Ishikawa (cell line): ENCODE results near the gene ZCCHC2.

ENCODE experiments used
- CEBPB ChIP-seq: IDR thresholded peaks from 2 replicates; pipeline ENCODE4 v1.6.1; 2012
- CREB1 ChIP-seq: IDR thresholded peaks from 2 replicates; pipeline ENCODE4 v1.6.1; 2012; ENCODE audit warnings: low read depth
- EGR1 ChIP-seq: IDR thresholded peaks from 2 replicates; pipeline ENCODE4 v1.6.1; 2012
- EP300 ChIP-seq: IDR thresholded peaks from 2 replicates; pipeline ENCODE4 v1.6.1; 2012; ENCODE audit warnings: borderline replicate concordance
- FOXM1 ChIP-seq: IDR thresholded peaks from 2 replicates; pipeline ENCODE4 v1.6.1; 2012; ENCODE audit warnings: low read depth, borderline replicate concordance
- NFIC ChIP-seq: IDR thresholded peaks from 2 replicates; pipeline ENCODE4 v1.6.1; 2012
- RAD21 ChIP-seq: IDR thresholded peaks from 2 replicates; pipeline ENCODE4 v1.6.1; 2012; ENCODE audit warnings: low read depth
- TAF1 ChIP-seq: IDR thresholded peaks from 2 replicates; pipeline ENCODE4 v1.6.1; 2012; ENCODE audit warnings: low read depth, mild to moderate bottlenecking
- TCF12 ChIP-seq: IDR thresholded peaks from 2 replicates; pipeline ENCODE4 v1.6.1; 2012; ENCODE audit warnings: low read depth
- TEAD4 ChIP-seq: IDR thresholded peaks from 2 replicates; pipeline ENCODE4 v1.6.1; 2012
- YY1 ChIP-seq: IDR thresholded peaks from 2 replicates; pipeline ENCODE4 v1.6.1; 2012; ENCODE audit warnings: low read depth
- ZBTB7A ChIP-seq: IDR thresholded peaks from 2 replicates; pipeline ENCODE4 v1.6.1; 2012; ENCODE audit warnings: low read depth
- TF ChIP-seq, protein P1 (sequence below): IDR thresholded peaks from 2 replicates; pipeline ENCODE4 v1.6.1; 2012
- TF ChIP-seq, protein P2 (sequence below): IDR thresholded peaks from 2 replicates; pipeline ENCODE4 v1.6.1; 2012; ENCODE audit warnings: low read depth, mild to moderate bottlenecking
- TF ChIP-seq, protein P3 (sequence below): IDR thresholded peaks from 2 replicates; pipeline ENCODE4 v1.6.1; 2012

The ZCCHC2 gene

DNA sequence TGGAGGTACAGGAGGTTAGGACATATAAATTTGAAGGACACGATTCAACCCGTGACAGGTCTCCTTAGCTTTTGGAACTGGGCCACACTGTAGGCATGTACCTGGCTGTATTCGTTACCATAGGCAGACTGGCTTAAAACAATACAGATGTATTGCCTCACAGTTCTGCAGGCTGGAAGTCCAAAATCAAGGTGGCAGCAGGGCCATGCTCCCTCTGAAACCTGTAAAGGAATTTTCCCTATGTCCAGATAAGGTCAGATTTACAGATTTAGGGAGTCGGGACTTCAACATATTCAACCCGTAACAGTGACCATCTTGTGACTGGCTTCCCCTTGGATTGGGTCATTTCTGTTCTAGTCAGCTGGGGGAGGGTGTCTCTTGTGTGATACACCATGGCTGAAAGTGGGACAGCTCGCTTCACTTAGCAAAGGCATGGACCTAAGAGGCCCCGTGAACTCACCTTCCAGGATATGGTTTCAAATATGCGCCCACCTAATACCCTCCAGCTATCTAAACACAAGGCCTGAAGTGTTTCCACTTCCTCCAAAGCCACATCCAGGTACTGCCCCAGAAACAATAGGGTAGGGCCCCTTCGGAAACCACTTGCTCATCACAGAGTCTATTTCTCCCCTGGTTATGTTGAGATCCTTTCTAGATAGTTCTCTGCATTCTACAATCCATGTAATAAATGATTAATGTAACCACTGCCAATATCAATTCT lies 85.0 kb downstream of the ZCCHC2 start:
- no peak for TF ChIP-seq ZBTB7A
- TF ChIP-seq CREB1: no peak
- no peak for TF ChIP-seq YY1
- no peak for TF ChIP-seq CEBPB
- no peak for TF ChIP-seq RAD21

DNA sequence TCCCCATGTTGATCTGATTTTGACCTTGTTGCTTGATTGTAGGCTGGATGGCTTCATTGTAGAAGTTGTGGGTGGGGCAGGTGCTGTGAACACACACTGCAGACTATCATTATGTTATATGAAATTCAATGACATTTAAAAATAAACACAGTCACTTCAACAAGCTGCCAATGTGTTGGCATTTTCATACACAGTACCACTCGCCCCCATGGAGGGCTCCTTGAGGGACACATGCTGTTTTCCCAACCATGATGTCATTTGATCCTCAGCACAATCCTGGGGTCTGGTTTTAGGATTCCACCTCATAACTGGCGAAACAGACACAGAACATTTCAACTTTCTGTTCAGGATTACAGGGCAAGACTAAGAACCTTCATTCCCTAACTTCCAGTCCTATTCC lies 86.9 kb downstream of the ZCCHC2 start:
- no peak for TF ChIP-seq NFIC
- TF ChIP-seq EP300: no peak
- TF ChIP-seq, protein P1, sequence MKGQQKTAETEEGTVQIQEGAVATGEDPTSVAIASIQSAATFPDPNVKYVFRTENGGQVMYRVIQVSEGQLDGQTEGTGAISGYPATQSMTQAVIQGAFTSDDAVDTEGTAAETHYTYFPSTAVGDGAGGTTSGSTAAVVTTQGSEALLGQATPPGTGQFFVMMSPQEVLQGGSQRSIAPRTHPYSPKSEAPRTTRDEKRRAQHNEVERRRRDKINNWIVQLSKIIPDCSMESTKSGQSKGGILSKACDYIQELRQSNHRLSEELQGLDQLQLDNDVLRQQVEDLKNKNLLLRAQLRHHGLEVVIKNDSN: no peak
- TF ChIP-seq CREB1: no peak
- no peak for TF ChIP-seq ZBTB7A
- no peak for TF ChIP-seq TCF12
- TF ChIP-seq FOXM1: no peak
- TF ChIP-seq EGR1: no peak
- TF ChIP-seq, protein P2, sequence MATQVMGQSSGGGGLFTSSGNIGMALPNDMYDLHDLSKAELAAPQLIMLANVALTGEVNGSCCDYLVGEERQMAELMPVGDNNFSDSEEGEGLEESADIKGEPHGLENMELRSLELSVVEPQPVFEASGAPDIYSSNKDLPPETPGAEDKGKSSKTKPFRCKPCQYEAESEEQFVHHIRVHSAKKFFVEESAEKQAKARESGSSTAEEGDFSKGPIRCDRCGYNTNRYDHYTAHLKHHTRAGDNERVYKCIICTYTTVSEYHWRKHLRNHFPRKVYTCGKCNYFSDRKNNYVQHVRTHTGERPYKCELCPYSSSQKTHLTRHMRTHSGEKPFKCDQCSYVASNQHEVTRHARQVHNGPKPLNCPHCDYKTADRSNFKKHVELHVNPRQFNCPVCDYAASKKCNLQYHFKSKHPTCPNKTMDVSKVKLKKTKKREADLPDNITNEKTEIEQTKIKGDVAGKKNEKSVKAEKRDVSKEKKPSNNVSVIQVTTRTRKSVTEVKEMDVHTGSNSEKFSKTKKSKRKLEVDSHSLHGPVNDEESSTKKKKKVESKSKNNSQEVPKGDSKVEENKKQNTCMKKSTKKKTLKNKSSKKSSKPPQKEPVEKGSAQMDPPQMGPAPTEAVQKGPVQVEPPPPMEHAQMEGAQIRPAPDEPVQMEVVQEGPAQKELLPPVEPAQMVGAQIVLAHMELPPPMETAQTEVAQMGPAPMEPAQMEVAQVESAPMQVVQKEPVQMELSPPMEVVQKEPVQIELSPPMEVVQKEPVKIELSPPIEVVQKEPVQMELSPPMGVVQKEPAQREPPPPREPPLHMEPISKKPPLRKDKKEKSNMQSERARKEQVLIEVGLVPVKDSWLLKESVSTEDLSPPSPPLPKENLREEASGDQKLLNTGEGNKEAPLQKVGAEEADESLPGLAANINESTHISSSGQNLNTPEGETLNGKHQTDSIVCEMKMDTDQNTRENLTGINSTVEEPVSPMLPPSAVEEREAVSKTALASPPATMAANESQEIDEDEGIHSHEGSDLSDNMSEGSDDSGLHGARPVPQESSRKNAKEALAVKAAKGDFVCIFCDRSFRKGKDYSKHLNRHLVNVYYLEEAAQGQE: no peak
- TF ChIP-seq YY1: no peak
- TF ChIP-seq TEAD4: no peak
- no peak for TF ChIP-seq CEBPB
- TF ChIP-seq RAD21: no peak
- TF ChIP-seq, protein P3, sequence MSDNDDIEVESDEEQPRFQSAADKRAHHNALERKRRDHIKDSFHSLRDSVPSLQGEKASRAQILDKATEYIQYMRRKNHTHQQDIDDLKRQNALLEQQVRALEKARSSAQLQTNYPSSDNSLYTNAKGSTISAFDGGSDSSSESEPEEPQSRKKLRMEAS: no peak

DNA sequence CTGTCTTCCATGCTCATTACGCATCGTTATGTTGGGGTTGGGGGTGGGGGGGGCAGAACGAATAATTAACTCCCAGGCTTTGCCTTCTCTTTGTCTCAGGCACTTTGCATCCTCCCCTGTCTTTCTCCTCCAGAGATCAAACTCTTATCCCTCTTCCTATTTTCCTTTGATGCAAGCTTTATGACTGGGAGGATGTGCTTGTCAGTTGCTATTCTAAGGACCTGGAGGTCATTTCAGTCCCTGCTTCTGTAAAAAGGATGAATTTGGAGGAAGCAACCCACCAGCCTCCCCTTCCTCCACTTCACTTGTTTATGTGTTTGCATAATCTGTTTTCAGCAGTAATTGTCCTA lies 87.5 kb downstream of the ZCCHC2 start:
- TF ChIP-seq RAD21 (no peak), CEBPB (no peak), EGR1 (no peak), YY1 (no peak), TCF12 (no peak), CREB1 (no peak), NFIC (no peak), TEAD4 (no peak), TAF1 (no peak), EP300 (no peak)
- TF ChIP-seq, protein P1: no peak
- TF ChIP-seq, protein P3: no peak
- TF ChIP-seq, protein P2: no peak

DNA sequence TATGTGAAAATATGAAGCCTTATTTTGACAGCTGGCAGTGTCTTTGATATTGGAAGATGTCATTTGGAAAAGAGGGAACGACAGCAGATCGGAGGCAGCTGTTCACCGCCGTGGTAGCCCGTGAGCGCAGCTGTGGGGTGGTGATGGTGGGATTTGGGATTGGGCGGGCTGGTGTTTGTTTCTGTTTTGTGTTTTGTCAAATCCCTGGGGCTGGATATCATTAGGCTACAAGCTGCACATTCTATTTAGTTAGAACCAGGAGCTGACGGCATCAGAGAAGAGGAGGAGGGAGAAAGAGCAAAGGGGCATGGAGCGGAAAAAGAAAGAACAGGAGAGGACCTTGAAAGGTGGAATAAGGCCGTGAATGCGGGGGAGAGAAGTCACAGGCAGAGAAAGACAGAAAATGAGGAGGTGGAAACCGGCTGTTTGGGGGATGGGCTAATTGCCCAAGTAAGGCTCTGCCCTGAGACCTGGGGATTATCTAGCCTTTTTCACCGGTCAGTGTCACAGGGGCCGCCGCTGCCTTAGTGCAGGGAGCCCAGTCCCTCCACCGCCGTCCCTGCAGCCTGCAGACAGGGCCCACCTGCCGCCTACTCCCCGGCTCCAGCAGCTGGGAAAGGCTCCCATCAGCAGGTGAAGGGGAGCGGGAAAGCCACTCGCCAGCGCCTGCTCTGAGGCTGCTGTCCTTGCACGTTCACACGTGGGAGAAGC lies 88.0 kb downstream of the ZCCHC2 start:
- TF ChIP-seq, protein P1: no peak
- no peak for TF ChIP-seq TAF1
- no peak for TF ChIP-seq CEBPB
- TF ChIP-seq, protein P3: no peak
- TF ChIP-seq YY1: no peak
- TF ChIP-seq ZBTB7A: no peak
- no peak for TF ChIP-seq CREB1
- no peak for TF ChIP-seq EP300
- TF ChIP-seq NFIC: no peak
- no peak for TF ChIP-seq FOXM1
- no peak for TF ChIP-seq TEAD4
- TF ChIP-seq, protein P2: no peak
